ENCODE measurements around the gene OSBPL5. TPM values are rescaled to one million over a fixed set of nuclear protein-coding genes. Genes with fewer than 3 reads are reported as not detected.

OSBPL5 gene
- total and polyA plus RNA-seq, 2 of the 4 experiments (the other 2 are of a cell fraction): 14.9 to 22.3 TPM

GRCh38 chr11:3164138-3164551 is 965 bp downstream of the OSBPL5 start:
- peak overlapping the region; percentile 59 for H4K91ac ChIP-seq (ENCODE audit: insufficient read depth, low read depth, low read length)
- H3K36me3 ChIP-seq (ENCODE audit: control insufficient read depth, insufficient read depth, low read length): no peaks in the 10 kb centered on the region
- TF ChIP-seq MAZ (IDR thresholded peaks at IDR 0.05; ENCODE audit: borderline replicate concordance, low read depth, low read length): no peak
- TF ChIP-seq CEBPB (IDR thresholded peaks at IDR 0.05; ENCODE audit: low read depth, low read length): peak; percentile 79
- no peak for TF ChIP-seq RCOR1 (IDR thresholded peaks at IDR 0.05; ENCODE audit: insufficient replicate concordance, low read length)
- TF ChIP-seq FOS (IDR thresholded peaks at IDR 0.05; ENCODE audit: low read depth, low read length): no peak
- TF ChIP-seq SMC3 (IDR thresholded peaks at IDR 0.05; ENCODE audit: low read depth, low read length): no peak
- peak overlapping the region; percentile 64 for H3K4me3 ChIP-seq (ENCODE audit: insufficient read depth, low read depth, low read length)
- WGBS, 2 experiments (ENCODE audit: extremely low coverage in 2 of 2, insufficient read length in 1 of 2): 0% methylated on average over 2 of the region's 13 CpGs; no CpG with 5 or more reads in 1 of the 2 experiments
- no peak overlapping the region for H2BK120ac ChIP-seq (ENCODE audit: low read depth, low read length)
- H3K9me3 ChIP-seq (ENCODE audit: control insufficient read depth, insufficient read depth, low read length): no peaks in the 10 kb centered on the region
- peak overlapping the region in 1 of 2 experiments; percentile 60; a peak in 2 of 4 replicates for H4K8ac ChIP-seq (ENCODE audit: low read depth in 2 of 2, low read length in 2 of 2)
- 0 out of 2 replicates have a peak overlapping the region, but pooled peaks have one; percentile 61 for H3K56ac ChIP-seq (ENCODE audit: extremely low read depth, insufficient read depth, low read length)
- DNase-seq: no peak
- peak overlapping the region; percentile 96 for H2AK9ac ChIP-seq (replicated peaks; ENCODE audit: low read depth, low read length, poor library complexity)
- CTCF ChIA-PET: no interaction called here
- H3K9ac ChIP-seq (ENCODE audit: low read depth, low read length): peak overlapping the region; percentile 84
- H2BK20ac ChIP-seq (ENCODE audit: low read depth, low read length): no peak overlapping the region
- H2BK5ac ChIP-seq (ENCODE audit: low read depth, low read length, poor library complexity, severe bottlenecking): peak overlapping the region; percentile 34
- H3K23ac ChIP-seq (ENCODE audit: low read depth, low read length): peak overlapping the region; percentile 34
- H3K4ac ChIP-seq (ENCODE audit: low read depth, low read length): peak overlapping the region; percentile 50
- H2BK15ac ChIP-seq (ENCODE audit: low read depth, low read length): no peak overlapping the region
- peaks cover 40% of the 10 kb centered on the region for H3K4me1 ChIP-seq (ENCODE audit: control insufficient read depth, insufficient read depth, low read length)
- peak overlapping the region; percentile 70 for H3K4me2 ChIP-seq (ENCODE audit: low read depth, low read length)
- H3K9me1 ChIP-seq (ENCODE audit: insufficient read depth, low read length): peaks cover 12% of the 10 kb centered on the region
- peak overlapping the region; percentile 81 for H3K14ac ChIP-seq (replicated peaks; ENCODE audit: low read depth, low read length)
- in situ Hi-C loops (cut with MboI; ENCODE audit: low sequenced_read_pairs) (no loop called here), intact Hi-C loops (cut with micrococcal nuclease) (loop anchor here (5.0 to 10.0 kb wide), 2 partner anchors 42 to 109 kb away; partner anchors contain the start of gene CARS1), dilution Hi-C loops (cut with HindIII; ENCODE audit: low sequenced_read_pairs, unreplicated experiment) (no loop called here)
- H3K18ac ChIP-seq (ENCODE audit: low read depth, low read length): no peak overlapping the region; the same call in 1 of the 2 replicates
- no TSS peak for BruUV-seq (replicated peaks)
- peak overlapping the region; percentile 60 for H3K27ac ChIP-seq (ENCODE audit: insufficient read depth, low read length)
- peak overlapping the region; percentile 72 for H2AFZ ChIP-seq (replicated peaks; ENCODE audit: low read length, poor library complexity)
- POLR2A ChIA-PET (ENCODE audit: unreplicated experiment): no interaction called here
- no peaks in the 10 kb centered on the region for H3K27me3 ChIP-seq (ENCODE audit: control insufficient read depth, insufficient read depth, low read length)
- peak overlapping the region; percentile 49; the same call in 1 of the 2 replicates for H2AK5ac ChIP-seq (ENCODE audit: low read depth, low read length)
- H3K79me1 ChIP-seq (ENCODE audit: low read depth in 1 of 2, low read length in 2 of 2): peaks cover 15 to 55% of the 10 kb centered on the region in 2 experiments
- H4K20me1 ChIP-seq (ENCODE audit: insufficient read depth, low read length): peaks cover 50% of the 10 kb centered on the region
- no peak for ATAC-seq (ENCODE audit: low read depth)
- no peak overlapping the region for H4K5ac ChIP-seq (ENCODE audit: low read depth, low read length)

All from IMR-90 (cell line).